ENCODE measurements around the gene ATP11A.

GRCh38 chr13:112723771-112724170 is 33.9 kb downstream of the ATP11A start:
- TF ChIP-seq CTCF (IDR thresholded peaks at IDR 0.05) (no peak), POLR2A (IDR thresholded peaks at IDR 0.05) (no peak), EP300 (IDR thresholded peaks at IDR 0.05) (no peak)
